ENCODE measurements around the gene ANGPTL8. TPM values are rescaled to one million over a fixed set of nuclear protein-coding genes. Genes with fewer than 3 reads are reported as not detected.

ANGPTL8 gene
- total and polyA plus RNA-seq, 10 of the 15 experiments (the other 5 are each of a cell fraction or from before 2014, with no cell fraction given) = not detected

- TF ChIP-seq, protein P1, sequence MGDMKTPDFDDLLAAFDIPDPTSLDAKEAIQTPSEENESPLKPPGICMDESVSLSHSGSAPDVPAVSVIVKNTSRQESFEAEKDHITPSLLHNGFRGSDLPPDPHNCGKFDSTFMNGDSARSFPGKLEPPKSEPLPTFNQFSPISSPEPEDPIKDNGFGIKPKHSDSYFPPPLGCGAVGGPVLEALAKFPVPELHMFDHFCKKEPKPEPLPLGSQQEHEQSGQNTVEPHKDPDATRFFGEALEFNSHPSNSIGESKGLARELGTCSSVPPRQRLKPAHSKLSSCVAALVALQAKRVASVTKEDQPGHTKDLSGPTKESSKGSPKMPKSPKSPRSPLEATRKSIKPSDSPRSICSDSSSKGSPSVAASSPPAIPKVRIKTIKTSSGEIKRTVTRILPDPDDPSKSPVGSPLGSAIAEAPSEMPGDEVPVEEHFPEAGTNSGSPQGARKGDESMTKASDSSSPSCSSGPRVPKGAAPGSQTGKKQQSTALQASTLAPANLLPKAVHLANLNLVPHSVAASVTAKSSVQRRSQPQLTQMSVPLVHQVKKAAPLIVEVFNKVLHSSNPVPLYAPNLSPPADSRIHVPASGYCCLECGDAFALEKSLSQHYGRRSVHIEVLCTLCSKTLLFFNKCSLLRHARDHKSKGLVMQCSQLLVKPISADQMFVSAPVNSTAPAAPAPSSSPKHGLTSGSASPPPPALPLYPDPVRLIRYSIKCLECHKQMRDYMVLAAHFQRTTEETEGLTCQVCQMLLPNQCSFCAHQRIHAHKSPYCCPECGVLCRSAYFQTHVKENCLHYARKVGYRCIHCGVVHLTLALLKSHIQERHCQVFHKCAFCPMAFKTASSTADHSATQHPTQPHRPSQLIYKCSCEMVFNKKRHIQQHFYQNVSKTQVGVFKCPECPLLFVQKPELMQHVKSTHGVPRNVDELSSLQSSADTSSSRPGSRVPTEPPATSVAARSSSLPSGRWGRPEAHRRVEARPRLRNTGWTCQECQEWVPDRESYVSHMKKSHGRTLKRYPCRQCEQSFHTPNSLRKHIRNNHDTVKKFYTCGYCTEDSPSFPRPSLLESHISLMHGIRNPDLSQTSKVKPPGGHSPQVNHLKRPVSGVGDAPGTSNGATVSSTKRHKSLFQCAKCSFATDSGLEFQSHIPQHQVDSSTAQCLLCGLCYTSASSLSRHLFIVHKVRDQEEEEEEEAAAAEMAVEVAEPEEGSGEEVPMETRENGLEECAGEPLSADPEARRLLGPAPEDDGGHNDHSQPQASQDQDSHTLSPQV (IDR thresholded peaks at IDR 0.05) = no peak
- TF ChIP-seq SMAD1 (IDR thresholded peaks at IDR 0.05; ENCODE audit: low read depth, partially characterized antibody) (no peak), POLR2AphosphoS2 (IDR thresholded peaks at IDR 0.05; ENCODE audit: low read depth, low read length) (no peak), STAT1 (conservative IDR thresholded peaks at IDR 0.05) (no peak), SMARCA5 (IDR thresholded peaks at IDR 0.05) (peak; percentile 80), HDAC2 (IDR thresholded peaks at IDR 0.05) (no peak)
Observed at GRCh38 chr19:11205939-11206570, 33.4 kb upstream of the ANGPTL8 start (continued).

DNA sequence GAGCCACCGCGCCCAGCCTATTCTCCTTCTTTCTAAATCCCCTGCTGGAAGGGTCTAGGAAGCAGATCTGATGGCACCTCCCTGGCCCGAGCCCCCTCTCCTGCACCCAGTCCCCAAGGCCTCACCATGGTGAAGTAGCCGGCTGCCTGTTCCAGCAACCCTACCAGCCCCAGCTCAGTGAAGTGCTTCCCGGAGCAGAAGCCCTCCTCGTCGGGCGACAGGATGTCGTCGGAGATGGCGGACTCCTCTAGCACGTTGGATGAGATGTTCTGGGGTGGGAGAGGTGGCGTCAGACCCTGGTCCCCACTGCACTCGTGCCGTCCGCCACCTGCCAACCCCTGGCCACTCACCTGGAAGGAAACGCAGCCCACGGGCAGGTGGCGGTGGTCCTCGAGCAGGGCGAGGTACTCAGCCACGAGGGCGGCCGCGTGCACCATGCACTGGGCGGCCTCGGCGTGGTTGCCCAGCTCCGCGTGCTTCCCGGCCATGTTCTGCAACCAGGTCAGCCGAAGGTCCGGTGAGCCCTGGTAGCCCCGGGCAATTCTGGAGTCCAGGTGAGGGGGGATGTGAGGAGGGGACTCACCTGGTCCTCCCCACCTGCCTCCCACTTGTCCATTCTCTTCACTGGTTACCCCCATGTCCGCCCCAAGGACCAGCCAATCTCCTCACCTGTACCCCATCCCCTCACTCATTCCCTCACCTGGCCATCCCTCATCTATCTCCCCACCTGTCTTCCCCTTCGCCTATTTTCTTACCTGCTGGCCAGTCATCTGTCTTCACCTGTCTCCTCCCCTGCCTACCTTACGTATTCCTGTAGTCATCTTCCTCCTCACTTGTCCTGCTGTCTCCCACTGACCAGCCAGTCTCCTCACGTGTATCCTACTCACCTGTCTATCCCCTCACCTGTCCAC is 30.6 kb upstream of the ANGPTL8 start:
- H3K9ac ChIP-seq (ENCODE audit: control insufficient read depth, insufficient read depth, low read length) = no peak overlapping the region
- 88% methylated on average over 38 of the region's 38 CpGs for WGBS (ENCODE audit: insufficient coverage, insufficient replicate concordance, low lambda C conversion rate, missing lambda C conversion rate)
- H3K27ac ChIP-seq (ENCODE audit: control insufficient read depth, insufficient read depth) = no peak overlapping the region
- FAIRE-seq (no peak), DNase-seq (ENCODE audit: low read depth, low spot score) (no peak), ATAC-seq (no peak)
- no TSS peak for BruUV-seq (replicated peaks)
- ChIA-PET CTCF (interaction anchor here (0.7 to 3.2 kb wide), 2 partner anchors 83 to 201 kb away, joined by 3 to 16 read pairs; no protein-coding TSS in a partner anchor), RAD21 (ENCODE audit: unreplicated experiment) (no interaction called here), POLR2A (no interaction called here), SMC1A (ENCODE audit: uncharacterized antibody, unreplicated experiment) (no interaction called here)
- H2AFZ ChIP-seq (ENCODE audit: control insufficient read depth, low read depth, low read length) = no peak overlapping the region
- H3K4me1 ChIP-seq (ENCODE audit: control insufficient read depth, insufficient read depth, low read length) = peaks cover 11% of the 10 kb centered on the region
- intact Hi-C loops (cut with micrococcal nuclease; ENCODE audit: unreplicated experiment) = no loop called here
- H3K4me2 ChIP-seq (ENCODE audit: control insufficient read depth, insufficient read depth) = no peak overlapping the region
- H3K4me3 ChIP-seq = no peak overlapping the region
- in situ Hi-C loops (cut with MboI) = no loop called here
- H3K9me3 ChIP-seq (replicated peaks; ENCODE audit: control insufficient read depth, insufficient read depth, low read length) = no peaks in the 10 kb centered on the region; the same call in 2 of the 3 replicates
- no peaks in the 10 kb centered on the region for H3K79me2 ChIP-seq (ENCODE audit: control insufficient read depth, insufficient read depth, low read length)
- H3K36me3 ChIP-seq (ENCODE audit: control insufficient read depth in 2 of 2, insufficient read depth in 2 of 2, low read length in 1 of 2) = no peaks in the 10 kb centered on the region
- no peaks in the 10 kb centered on the region for H4K20me1 ChIP-seq (ENCODE audit: control insufficient read depth, insufficient read depth)
- H3K27me3 ChIP-seq (replicated peaks in 1 of 2; ENCODE audit: control insufficient read depth in 2 of 2, insufficient read depth in 2 of 2, low read length in 1 of 2) = no peaks in the 10 kb centered on the region
- TF ChIP-seq BMI1 (IDR thresholded peaks at IDR 0.05; ENCODE audit: borderline replicate concordance) = no peak
- no peak for TF ChIP-seq FOXM1 (IDR thresholded peaks at IDR 0.05; ENCODE audit: low read depth, low read length)
- TF ChIP-seq ZSCAN29 (IDR thresholded peaks at IDR 0.05) = no peak
- no peak for TF ChIP-seq CUX1 (IDR thresholded peaks at IDR 0.05; ENCODE audit: insufficient replicate concordance, low read depth, low read length)

Data from GM12878 (cell line).